Measurements from ENCODE around the gene EFHC2. TPM values are rescaled to one million over a fixed set of nuclear protein-coding genes. Genes with fewer than 3 reads are reported as not detected.

The EFHC2 gene
- polyA plus RNA-seq, 3 donors from 2014 or later = 11.2 to 19.5 (median 13.2) TPM

GRCh38 chrX:44274096-44274495, 69.4 kb downstream of the EFHC2 start:
- H3K4me3 Mint-ChIP-seq = no peak overlapping the region
- H3K36me3 Mint-ChIP-seq = peaks cover 9 to 10% (median 10%) of the 10 kb centered on the region in 3 donors
- no peak overlapping the region for H3K27ac Mint-ChIP-seq
- DNase-seq = no peak
- H3K27me3 Mint-ChIP-seq (ENCODE audit: low read depth in 3 of 3) = peaks cover 0 to 5% (median 2%) of the 10 kb centered on the region in 3 donors
- H3K9me3 Mint-ChIP-seq = no peaks in the 10 kb centered on the region
- no peaks in the 10 kb centered on the region for H3K4me1 Mint-ChIP-seq

GRCh38 chrX:44267861-44268260, 75.6 kb downstream of the EFHC2 start:
- no peak for DNase-seq
- Mint-ChIP-seq H3K27ac (peak overlapping the region in 3 of 6 donors; percentile 60 to 78 (median 76)), H3K4me1 (peaks cover 32 to 45% of the 10 kb centered on the region in 2 donors), H3K27me3 (ENCODE audit: low read depth in 3 of 3) (peaks cover 0 to 3% (median 2%) of the 10 kb centered on the region in 3 donors), H3K4me3 (no peak overlapping the region), H3K9me3 (no peaks in the 10 kb centered on the region), H3K36me3 (peaks cover 4 to 7% (median 6%) of the 10 kb centered on the region in 3 donors)

- peaks cover 32 to 45% of the 10 kb centered on the region in 2 donors for H3K4me1 Mint-ChIP-seq
- peaks cover 0 to 3% (median 2%) of the 10 kb centered on the region in 3 donors for H3K27me3 Mint-ChIP-seq (ENCODE audit: low read depth in 3 of 3)
- DNase-seq = no peak
- peak overlapping the region in 5 of 6 donors; percentile 60 to 78 (median 71) for H3K27ac Mint-ChIP-seq
- H3K4me3 Mint-ChIP-seq = peak overlapping the region in 3 of 5 donors; percentile 18 to 38 (median 19)
- peaks cover 1 to 7% (median 4%) of the 10 kb centered on the region in 3 donors for H3K36me3 Mint-ChIP-seq
- H3K9me3 Mint-ChIP-seq = no peaks in the 10 kb centered on the region
Observed at GRCh38 chrX:44267116-44267515, 76.4 kb downstream of the EFHC2 start.

- peaks cover 43 to 59% of the 10 kb centered on the region in 2 donors for H3K4me1 Mint-ChIP-seq
- H3K4me3 Mint-ChIP-seq = peak overlapping the region; percentile 36 to 69 (median 56)
- H3K27me3 Mint-ChIP-seq (ENCODE audit: low read depth in 3 of 3) = peaks cover 0 to 3% (median 2%) of the 10 kb centered on the region in 3 donors
- DNase-seq = peak; percentile 18 to 26 (median 22)
- peaks cover 0 to 7% (median 0%) of the 10 kb centered on the region in 3 donors for H3K36me3 Mint-ChIP-seq
- peak overlapping the region; percentile 47 to 82 (median 76) for H3K27ac Mint-ChIP-seq
- H3K9me3 Mint-ChIP-seq = no peaks in the 10 kb centered on the region
Observed at GRCh38 chrX:44265559-44265958, 77.9 kb downstream of the EFHC2 start.

- Mint-ChIP-seq H3K27me3 (ENCODE audit: low read depth in 3 of 3) (peaks cover 0 to 3% (median 2%) of the 10 kb centered on the region in 3 donors), H3K36me3 (peaks cover 0 to 4% (median 1%) of the 10 kb centered on the region in 3 donors)
- DNase-seq = no peak
Observed at GRCh38 chrX:44264936-44265335, 78.5 kb downstream of the EFHC2 start.

GRCh38 chrX:44261286-44261685, 82.2 kb downstream of the EFHC2 start:
- Mint-ChIP-seq H3K36me3 (peaks cover 0 to 7% (median 4%) of the 10 kb centered on the region in 3 donors), H3K4me1 (peaks cover 48 to 71% of the 10 kb centered on the region in 2 donors), H3K27me3 (ENCODE audit: low read depth in 3 of 3) (peaks cover 0 to 3% (median 3%) of the 10 kb centered on the region in 3 donors), H3K4me3 (no peak overlapping the region), H3K9me3 (peaks cover 0 to 7% (median 0%) of the 10 kb centered on the region in 6 donors), H3K27ac (no peak overlapping the region)
- no peak for DNase-seq

More at GRCh38 chrX:44264936-44265335, 78.5 kb downstream of the EFHC2 start:
- H3K4me3 Mint-ChIP-seq = peak overlapping the region in 2 of 5 donors; percentile 30 to 37
- no peaks in the 10 kb centered on the region for H3K9me3 Mint-ChIP-seq
- peak overlapping the region in 5 of 6 donors; percentile 76 to 81 (median 78) for H3K27ac Mint-ChIP-seq
- peaks cover 49 to 65% of the 10 kb centered on the region in 2 donors for H3K4me1 Mint-ChIP-seq

DNA sequence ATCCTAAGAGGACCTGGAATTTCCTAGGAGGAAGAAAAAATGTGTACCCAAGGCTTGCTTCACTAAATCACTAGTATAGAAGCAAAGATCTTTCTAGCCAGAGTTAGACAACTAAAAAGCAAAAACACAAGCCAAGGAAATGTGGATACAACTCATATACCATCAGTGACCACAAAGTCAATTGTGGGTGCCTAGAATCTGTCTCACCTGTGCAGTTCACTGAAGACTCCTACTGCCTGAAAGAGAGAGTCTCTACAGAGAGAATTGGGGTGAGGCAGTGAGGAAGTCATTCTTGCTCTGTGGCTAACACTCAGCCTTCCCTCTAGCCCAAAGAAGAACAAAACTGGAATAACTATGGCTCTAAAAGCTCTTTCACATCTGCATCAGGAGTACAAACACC, 82.9 kb downstream of the EFHC2 start:
- peaks cover 49 to 71% of the 10 kb centered on the region in 2 donors for H3K4me1 Mint-ChIP-seq
- peaks cover 0 to 3% (median 3%) of the 10 kb centered on the region in 3 donors for H3K27me3 Mint-ChIP-seq (ENCODE audit: low read depth in 3 of 3)
- peak overlapping the region in 2 of 6 donors; percentile 10 to 14 for H3K27ac Mint-ChIP-seq
- peak overlapping the region in 3 of 5 donors; percentile 0 to 19 (median 14) for H3K4me3 Mint-ChIP-seq
- peaks cover 3 to 7% (median 7%) of the 10 kb centered on the region in 3 donors for H3K36me3 Mint-ChIP-seq
- no peak for DNase-seq
- H3K9me3 Mint-ChIP-seq = peaks cover 2 to 13% (median 6%) of the 10 kb centered on the region in 6 donors

DNA sequence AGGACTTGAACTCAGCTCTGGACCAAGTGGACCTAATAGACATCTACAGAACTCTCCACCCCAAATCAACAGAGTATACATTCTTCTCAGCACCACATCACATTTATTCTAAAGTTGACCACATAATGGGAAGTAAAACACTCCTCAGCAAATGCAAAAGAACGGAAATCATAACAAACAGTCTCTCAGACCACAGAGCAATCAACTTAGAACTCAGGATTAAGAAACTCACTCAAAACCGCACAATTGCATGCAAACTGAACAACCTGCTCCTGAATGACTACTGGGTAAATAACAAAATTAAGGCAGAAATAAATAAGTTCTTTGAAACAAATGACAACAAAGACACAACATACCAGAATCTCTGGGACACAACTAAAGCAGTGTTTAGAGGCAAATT, 87.7 kb downstream of the EFHC2 start:
- DNase-seq = peak; percentile 21 to 35 (median 26)
- Mint-ChIP-seq H3K9me3 (peaks cover 13 to 34% (median 17%) of the 10 kb centered on the region in 6 donors), H3K36me3 (peaks cover 7 to 16% (median 8%) of the 10 kb centered on the region in 3 donors), H3K27me3 (ENCODE audit: low read depth in 3 of 3) (peaks cover 0 to 14% (median 10%) of the 10 kb centered on the region in 3 donors), H3K4me1 (peaks cover 64 to 78% of the 10 kb centered on the region in 2 donors), H3K4me3 (peak overlapping the region; percentile 38 to 73 (median 66)), H3K27ac (peak overlapping the region; percentile 72 to 90 (median 84))

DNA sequence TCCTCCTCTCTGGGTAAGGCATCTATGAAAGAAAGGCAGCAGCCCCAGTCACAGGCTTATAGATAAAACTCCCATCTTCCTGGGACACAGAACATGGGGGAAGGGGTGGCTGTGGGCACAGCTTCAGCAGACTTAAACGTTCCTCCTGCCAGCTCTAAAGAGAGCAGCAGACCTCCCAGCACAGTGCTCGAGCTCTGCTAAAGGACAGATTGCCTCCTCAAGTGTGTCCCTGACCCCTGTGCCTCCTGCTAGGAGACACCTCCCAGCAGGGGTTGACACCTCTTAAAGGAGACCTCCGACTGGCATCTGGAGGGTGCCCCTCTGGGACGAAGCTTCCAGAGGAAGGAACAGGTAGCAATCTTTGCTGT, 89.9 kb downstream of the EFHC2 start:
- H3K9me3 Mint-ChIP-seq = peaks cover 13 to 32% (median 17%) of the 10 kb centered on the region in 6 donors
- H3K4me1 Mint-ChIP-seq = peaks cover 52 to 65% of the 10 kb centered on the region in 2 donors
- peak overlapping the region; percentile 72 to 90 (median 84) for H3K27ac Mint-ChIP-seq
- peaks cover 7 to 12% (median 12%) of the 10 kb centered on the region in 3 donors for H3K36me3 Mint-ChIP-seq
- DNase-seq = no peak
- H3K4me3 Mint-ChIP-seq = peak overlapping the region; percentile 54 to 80 (median 73)
- peaks cover 0 to 14% (median 10%) of the 10 kb centered on the region in 3 donors for H3K27me3 Mint-ChIP-seq (ENCODE audit: low read depth in 3 of 3)

- peak overlapping the region; percentile 54 to 80 (median 73) for H3K4me3 Mint-ChIP-seq
- H3K36me3 Mint-ChIP-seq = peaks cover 7 to 12% (median 12%) of the 10 kb centered on the region in 3 donors
- peaks cover 13 to 32% (median 17%) of the 10 kb centered on the region in 6 donors for H3K9me3 Mint-ChIP-seq
- peaks cover 0 to 14% (median 10%) of the 10 kb centered on the region in 3 donors for H3K27me3 Mint-ChIP-seq (ENCODE audit: low read depth in 3 of 3)
- H3K4me1 Mint-ChIP-seq = peaks cover 52 to 64% of the 10 kb centered on the region in 2 donors
- peak overlapping the region; percentile 72 to 90 (median 84) for H3K27ac Mint-ChIP-seq
- peak; percentile 75 to 80 (median 77) for DNase-seq
Observed at GRCh38 chrX:44252688-44253574, 90.5 kb downstream of the EFHC2 start.

- Mint-ChIP-seq H3K27ac (peak overlapping the region in 2 of 6 donors; percentile 15 to 28), H3K4me3 (no peak overlapping the region), H3K9me3 (no peaks in the 10 kb centered on the region), H3K27me3 (ENCODE audit: low read depth in 3 of 3) (peaks cover 0 to 6% (median 6%) of the 10 kb centered on the region in 3 donors), H3K36me3 (peaks cover 0 to 4% (median 0%) of the 10 kb centered on the region in 3 donors), H3K4me1 (peaks cover 30 to 36% of the 10 kb centered on the region in 2 donors)
- DNase-seq = no peak
Observed at GRCh38 chrX:44247468-44247867, 96.0 kb downstream of the EFHC2 start.

- Mint-ChIP-seq H3K4me3 (no peak overlapping the region), H3K27me3 (ENCODE audit: low read depth in 3 of 3) (peaks cover 0 to 5% (median 4%) of the 10 kb centered on the region in 3 donors), H3K27ac (peak overlapping the region in 1 of 6 donors; percentile 9), H3K4me1 (peaks cover 27 to 29% of the 10 kb centered on the region in 2 donors), H3K9me3 (no peaks in the 10 kb centered on the region), H3K36me3 (peaks cover 0 to 4% (median 2%) of the 10 kb centered on the region in 3 donors)
- DNase-seq = no peak
Observed at GRCh38 chrX:44246826-44247225, 96.6 kb downstream of the EFHC2 start.

- H3K9me3 Mint-ChIP-seq = no peaks in the 10 kb centered on the region
- H3K27me3 Mint-ChIP-seq (ENCODE audit: low read depth in 3 of 3) = peaks cover 0 to 2% (median 2%) of the 10 kb centered on the region in 3 donors
- peak overlapping the region; percentile 12 to 60 (median 23) for H3K4me3 Mint-ChIP-seq
- H3K27ac Mint-ChIP-seq = peak overlapping the region; percentile 29 to 71 (median 43)
- peaks cover 0 to 8% (median 6%) of the 10 kb centered on the region in 3 donors for H3K36me3 Mint-ChIP-seq
- DNase-seq = peak; percentile 15 to 30 (median 20)
- peaks cover 24 to 27% of the 10 kb centered on the region in 2 donors for H3K4me1 Mint-ChIP-seq
Observed at GRCh38 chrX:44245733-44246132, 97.7 kb downstream of the EFHC2 start.

All from immature natural killer cell (primary cell).